ENCODE data around the gene EMC9.

- TF ChIP-seq, protein P1, sequence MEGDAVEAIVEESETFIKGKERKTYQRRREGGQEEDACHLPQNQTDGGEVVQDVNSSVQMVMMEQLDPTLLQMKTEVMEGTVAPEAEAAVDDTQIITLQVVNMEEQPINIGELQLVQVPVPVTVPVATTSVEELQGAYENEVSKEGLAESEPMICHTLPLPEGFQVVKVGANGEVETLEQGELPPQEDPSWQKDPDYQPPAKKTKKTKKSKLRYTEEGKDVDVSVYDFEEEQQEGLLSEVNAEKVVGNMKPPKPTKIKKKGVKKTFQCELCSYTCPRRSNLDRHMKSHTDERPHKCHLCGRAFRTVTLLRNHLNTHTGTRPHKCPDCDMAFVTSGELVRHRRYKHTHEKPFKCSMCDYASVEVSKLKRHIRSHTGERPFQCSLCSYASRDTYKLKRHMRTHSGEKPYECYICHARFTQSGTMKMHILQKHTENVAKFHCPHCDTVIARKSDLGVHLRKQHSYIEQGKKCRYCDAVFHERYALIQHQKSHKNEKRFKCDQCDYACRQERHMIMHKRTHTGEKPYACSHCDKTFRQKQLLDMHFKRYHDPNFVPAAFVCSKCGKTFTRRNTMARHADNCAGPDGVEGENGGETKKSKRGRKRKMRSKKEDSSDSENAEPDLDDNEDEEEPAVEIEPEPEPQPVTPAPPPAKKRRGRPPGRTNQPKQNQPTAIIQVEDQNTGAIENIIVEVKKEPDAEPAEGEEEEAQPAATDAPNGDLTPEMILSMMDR (IDR thresholded peaks at IDR 0.05 in 4 of 5, conservative IDR thresholded peaks at IDR 0.05 in 1 of 5) = no peak
- TF ChIP-seq POLR2A (IDR thresholded peaks at IDR 0.05) = no peak
These were observed 3.1 kb upstream of the EMC9 start for GRCh38 chr14:24144451-24144850.
